ENCODE measurements around the gene MCRIP1. TPM values are rescaled to one million over a fixed set of nuclear protein-coding genes. Genes with fewer than 3 reads are reported as not detected.

The MCRIP1 gene
- total RNA-seq, 1 experiment from 2014 or later: 126 TPM

GRCh38 chr17:81879121-81879520 is 46.0 kb upstream of the MCRIP1 start:
- H3K27ac Mint-ChIP-seq: peak overlapping the region; percentile 32; the same call in 1 of the 2 replicates
- DNase-seq (ENCODE audit: low spot score) (no peak), ATAC-seq (no peak)
- no peaks in the 10 kb centered on the region for H3K9me3 Mint-ChIP-seq
- CTCF ChIA-PET: no interaction called here
- POLR2A ChIA-PET: interaction anchor here (0.6 kb wide), 1 partner anchor 48 kb away, joined by 3 read pairs; no protein-coding TSS in a partner anchor
- H3K4me3 Mint-ChIP-seq: no peak overlapping the region
- no peaks in the 10 kb centered on the region for H3K27me3 Mint-ChIP-seq (ENCODE audit: low read depth)
- no peaks in the 10 kb centered on the region for H3K4me1 Mint-ChIP-seq
- peaks cover 25% of the 10 kb centered on the region for H3K36me3 Mint-ChIP-seq
- no peak for TF ChIP-seq ZNF317 (CRISPR knock-in tag; IDR thresholded peaks at IDR 0.05; ENCODE audit: borderline replicate concordance, low read depth)
- TF ChIP-seq TCF7 (CRISPR knock-in tag; IDR thresholded peaks at IDR 0.05; ENCODE audit: low read depth): no peak
- no peak for TF ChIP-seq RELA (CRISPR knock-in tag; IDR thresholded peaks at IDR 0.05; ENCODE audit: borderline replicate concordance)
- no peak for TF ChIP-seq MLX (CRISPR knock-in tag; IDR thresholded peaks at IDR 0.05)
- TF ChIP-seq ZBTB43 (CRISPR knock-in tag; IDR thresholded peaks at IDR 0.05): no peak
- TF ChIP-seq JAZF1 (CRISPR knock-in tag; IDR thresholded peaks at IDR 0.05): no peak
- no peak for TF ChIP-seq ATF3 (CRISPR knock-in tag; conservative IDR thresholded peaks at IDR 0.05)
- TF ChIP-seq PRDM15 (CRISPR knock-in tag; IDR thresholded peaks at IDR 0.05): no peak
- no peak for TF ChIP-seq GTF2I (CRISPR knock-in tag; conservative IDR thresholded peaks at IDR 0.05)

GRCh38 chr17:81878294-81878693 is 45.2 kb upstream of the MCRIP1 start:
- DNase-seq (ENCODE audit: low spot score) (no peak), ATAC-seq (no peak)
- CTCF ChIA-PET: no interaction called here
- TF ChIP-seq ZSCAN18 (CRISPR knock-in tag; IDR thresholded peaks at IDR 0.05) (no peak), CREB1 (CRISPR knock-in tag; IDR thresholded peaks at IDR 0.05) (no peak), TP53 (CRISPR knock-in tag; IDR thresholded peaks at IDR 0.05) (no peak), JAZF1 (CRISPR knock-in tag; IDR thresholded peaks at IDR 0.05) (no peak)
- Mint-ChIP-seq H3K27ac (no peak overlapping the region), H3K27me3 (ENCODE audit: low read depth) (no peaks in the 10 kb centered on the region), H3K36me3 (peaks cover 22% of the 10 kb centered on the region), H3K4me1 (no peaks in the 10 kb centered on the region), H3K4me3 (no peak overlapping the region), H3K9me3 (no peaks in the 10 kb centered on the region)
- POLR2A ChIA-PET: no interaction called here

- ATAC-seq (no peak), DNase-seq (ENCODE audit: low spot score) (no peak)
- ChIA-PET POLR2A (interaction anchor here (0.6 to 0.7 kb wide), 2 partner anchors 46 to 145 kb away, joined by 4 read pairs; no protein-coding TSS in a partner anchor), CTCF (interaction anchor here (0.6 kb wide), 1 partner anchor 152 kb away, joined by 4 read pairs; no protein-coding TSS in a partner anchor)
- no peak overlapping the region for H3K27ac Mint-ChIP-seq
- H3K9me3 Mint-ChIP-seq: no peaks in the 10 kb centered on the region
- peaks cover 18% of the 10 kb centered on the region for H3K36me3 Mint-ChIP-seq
- no peaks in the 10 kb centered on the region; the same call in 1 of the 2 replicates for H3K27me3 Mint-ChIP-seq (ENCODE audit: low read depth)
- H3K4me1 Mint-ChIP-seq: no peaks in the 10 kb centered on the region
- no peak overlapping the region for H3K4me3 Mint-ChIP-seq
- TF ChIP-seq JUN (CRISPR knock-in tag; IDR thresholded peaks at IDR 0.05) (no peak), E2F5 (CRISPR knock-in tag; IDR thresholded peaks at IDR 0.05) (no peak), MAX (CRISPR knock-in tag; IDR thresholded peaks at IDR 0.05) (no peak), AFF4 (CRISPR knock-in tag; IDR thresholded peaks at IDR 0.05; ENCODE audit: borderline replicate concordance) (no peak), SOX15 (CRISPR knock-in tag; IDR thresholded peaks at IDR 0.05) (no peak), PRRX2 (CRISPR knock-in tag; IDR thresholded peaks at IDR 0.05) (no peak), MXD4 (CRISPR knock-in tag; IDR thresholded peaks at IDR 0.05; ENCODE audit: borderline replicate concordance) (no peak), ZNF219 (CRISPR knock-in tag; IDR thresholded peaks at IDR 0.05; ENCODE audit: borderline replicate concordance) (no peak)
Measured at GRCh38 chr17:81877569-81877968, 44.5 kb upstream of the MCRIP1 start.
